ENCODE measurements around the gene RABGAP1. TPM values are rescaled to one million over a fixed set of nuclear protein-coding genes. Genes with fewer than 3 reads are reported as not detected.

The RABGAP1 gene
- polyA plus RNA-seq, 1 donor from 2014 or later, result 67.8 TPM

- Histone ChIP-seq H3K79me2 (replicated peaks; ENCODE audit: insufficient read depth, low read length) (peaks cover 95% of the 10 kb centered on the region), H3K27ac (ENCODE audit: low read length) (no peak overlapping the region), H3K9ac (ENCODE audit: low read length) (no peak overlapping the region), H3K4me3 (ENCODE audit: low read length) (no peak overlapping the region), H3K4me2 (ENCODE audit: low read length) (no peak overlapping the region), H4K20me1 (ENCODE audit: insufficient read depth) (no peaks in the 10 kb centered on the region), H2AFZ (ENCODE audit: low read depth, low read length) (no peak overlapping the region), H3K27me3 (ENCODE audit: insufficient read depth, low read depth, low read length) (no peaks in the 10 kb centered on the region), H3F3A (ENCODE audit: insufficient read depth, low read length, poor library complexity, severe bottlenecking) (no peaks in the 10 kb centered on the region), H3K9me2 (ENCODE audit: insufficient read depth, low read length) (no peaks in the 10 kb centered on the region), H3K36me3 (ENCODE audit: insufficient read depth, low read length) (no peaks in the 10 kb centered on the region), H3K9me3 (ENCODE audit: low read length) (no peaks in the 10 kb centered on the region)
- TF ChIP-seq EP300 (conservative IDR thresholded peaks at IDR 0.05; ENCODE audit: poor library complexity, severe bottlenecking), result no peak
- TF ChIP-seq EZH2 (IDR thresholded peaks at IDR 0.05; ENCODE audit: borderline replicate concordance, insufficient read depth, low read length, poor library complexity, severe bottlenecking), result no peak
- TF ChIP-seq, protein P1, sequence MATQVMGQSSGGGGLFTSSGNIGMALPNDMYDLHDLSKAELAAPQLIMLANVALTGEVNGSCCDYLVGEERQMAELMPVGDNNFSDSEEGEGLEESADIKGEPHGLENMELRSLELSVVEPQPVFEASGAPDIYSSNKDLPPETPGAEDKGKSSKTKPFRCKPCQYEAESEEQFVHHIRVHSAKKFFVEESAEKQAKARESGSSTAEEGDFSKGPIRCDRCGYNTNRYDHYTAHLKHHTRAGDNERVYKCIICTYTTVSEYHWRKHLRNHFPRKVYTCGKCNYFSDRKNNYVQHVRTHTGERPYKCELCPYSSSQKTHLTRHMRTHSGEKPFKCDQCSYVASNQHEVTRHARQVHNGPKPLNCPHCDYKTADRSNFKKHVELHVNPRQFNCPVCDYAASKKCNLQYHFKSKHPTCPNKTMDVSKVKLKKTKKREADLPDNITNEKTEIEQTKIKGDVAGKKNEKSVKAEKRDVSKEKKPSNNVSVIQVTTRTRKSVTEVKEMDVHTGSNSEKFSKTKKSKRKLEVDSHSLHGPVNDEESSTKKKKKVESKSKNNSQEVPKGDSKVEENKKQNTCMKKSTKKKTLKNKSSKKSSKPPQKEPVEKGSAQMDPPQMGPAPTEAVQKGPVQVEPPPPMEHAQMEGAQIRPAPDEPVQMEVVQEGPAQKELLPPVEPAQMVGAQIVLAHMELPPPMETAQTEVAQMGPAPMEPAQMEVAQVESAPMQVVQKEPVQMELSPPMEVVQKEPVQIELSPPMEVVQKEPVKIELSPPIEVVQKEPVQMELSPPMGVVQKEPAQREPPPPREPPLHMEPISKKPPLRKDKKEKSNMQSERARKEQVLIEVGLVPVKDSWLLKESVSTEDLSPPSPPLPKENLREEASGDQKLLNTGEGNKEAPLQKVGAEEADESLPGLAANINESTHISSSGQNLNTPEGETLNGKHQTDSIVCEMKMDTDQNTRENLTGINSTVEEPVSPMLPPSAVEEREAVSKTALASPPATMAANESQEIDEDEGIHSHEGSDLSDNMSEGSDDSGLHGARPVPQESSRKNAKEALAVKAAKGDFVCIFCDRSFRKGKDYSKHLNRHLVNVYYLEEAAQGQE (IDR thresholded peaks at IDR 0.05; ENCODE audit: borderline replicate concordance), result no peak
- TF ChIP-seq, protein P2, sequence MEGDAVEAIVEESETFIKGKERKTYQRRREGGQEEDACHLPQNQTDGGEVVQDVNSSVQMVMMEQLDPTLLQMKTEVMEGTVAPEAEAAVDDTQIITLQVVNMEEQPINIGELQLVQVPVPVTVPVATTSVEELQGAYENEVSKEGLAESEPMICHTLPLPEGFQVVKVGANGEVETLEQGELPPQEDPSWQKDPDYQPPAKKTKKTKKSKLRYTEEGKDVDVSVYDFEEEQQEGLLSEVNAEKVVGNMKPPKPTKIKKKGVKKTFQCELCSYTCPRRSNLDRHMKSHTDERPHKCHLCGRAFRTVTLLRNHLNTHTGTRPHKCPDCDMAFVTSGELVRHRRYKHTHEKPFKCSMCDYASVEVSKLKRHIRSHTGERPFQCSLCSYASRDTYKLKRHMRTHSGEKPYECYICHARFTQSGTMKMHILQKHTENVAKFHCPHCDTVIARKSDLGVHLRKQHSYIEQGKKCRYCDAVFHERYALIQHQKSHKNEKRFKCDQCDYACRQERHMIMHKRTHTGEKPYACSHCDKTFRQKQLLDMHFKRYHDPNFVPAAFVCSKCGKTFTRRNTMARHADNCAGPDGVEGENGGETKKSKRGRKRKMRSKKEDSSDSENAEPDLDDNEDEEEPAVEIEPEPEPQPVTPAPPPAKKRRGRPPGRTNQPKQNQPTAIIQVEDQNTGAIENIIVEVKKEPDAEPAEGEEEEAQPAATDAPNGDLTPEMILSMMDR (IDR thresholded peaks at IDR 0.05; ENCODE audit: poor library complexity, severe bottlenecking), result no peak
- TF ChIP-seq MXI1 (conservative IDR thresholded peaks at IDR 0.05; ENCODE audit: poor library complexity, severe bottlenecking), result no peak
- TF ChIP-seq SMC3 (conservative IDR thresholded peaks at IDR 0.05; ENCODE audit: poor library complexity), result no peak
- TF ChIP-seq TAF1 (IDR thresholded peaks at IDR 0.05; ENCODE audit: low read depth), result no peak
- TF ChIP-seq POLR2AphosphoS5 (IDR thresholded peaks at IDR 0.05), result no peak
- TF ChIP-seq RAD21 (conservative IDR thresholded peaks at IDR 0.05), result no peak
Observed at GRCh38 chr9:122946461-122947005, 5.7 kb downstream of the RABGAP1 start.

DNA sequence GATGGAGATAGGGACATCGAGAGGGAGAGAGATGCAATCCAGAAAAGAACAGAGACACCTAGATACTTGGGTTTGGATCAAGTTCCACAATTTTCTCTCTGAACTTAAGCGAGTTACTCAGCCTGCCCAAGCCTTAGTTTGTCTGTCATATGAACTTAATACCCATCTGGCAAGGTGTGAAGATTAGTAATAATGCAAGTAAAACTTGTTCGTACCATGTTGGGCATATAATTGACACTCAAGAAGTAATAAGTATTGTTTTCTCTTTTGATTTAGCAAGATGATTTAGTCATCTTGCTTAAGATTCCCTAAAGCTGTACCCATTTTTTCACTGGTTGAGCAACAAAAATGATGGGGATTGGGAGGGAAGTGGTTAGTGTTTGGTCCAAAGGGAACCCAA, 7.5 kb downstream of the RABGAP1 start:
- TF ChIP-seq, protein P2 (IDR thresholded peaks at IDR 0.05; ENCODE audit: poor library complexity, severe bottlenecking), result no peak
- no peak for TF ChIP-seq TAF1 (IDR thresholded peaks at IDR 0.05; ENCODE audit: low read depth)
- no peak for TF ChIP-seq SMC3 (conservative IDR thresholded peaks at IDR 0.05; ENCODE audit: poor library complexity)
- no peak for TF ChIP-seq EZH2 (IDR thresholded peaks at IDR 0.05; ENCODE audit: borderline replicate concordance, insufficient read depth, low read length, poor library complexity, severe bottlenecking)
- H3K27ac ChIP-seq (ENCODE audit: low read length), result no peak overlapping the region
- H3K9me3 ChIP-seq (ENCODE audit: low read length), result no peaks in the 10 kb centered on the region
- H4K20me1 ChIP-seq (ENCODE audit: insufficient read depth), result no peaks in the 10 kb centered on the region
- no peaks in the 10 kb centered on the region for H3K27me3 ChIP-seq (ENCODE audit: insufficient read depth, low read depth, low read length)
- no peaks in the 10 kb centered on the region for H3K36me3 ChIP-seq (ENCODE audit: insufficient read depth, low read length)
- no peak overlapping the region for H3K4me3 ChIP-seq (ENCODE audit: low read length)
- H3K9ac ChIP-seq (ENCODE audit: low read length), result no peak overlapping the region
- no peaks in the 10 kb centered on the region for H3F3A ChIP-seq (ENCODE audit: insufficient read depth, low read length, poor library complexity, severe bottlenecking)
- H3K4me2 ChIP-seq (ENCODE audit: low read length), result no peak overlapping the region
- no peaks in the 10 kb centered on the region for H3K9me2 ChIP-seq (ENCODE audit: insufficient read depth, low read length)
- peaks cover 92% of the 10 kb centered on the region for H3K79me2 ChIP-seq (replicated peaks; ENCODE audit: insufficient read depth, low read length)
- no peak overlapping the region for H2AFZ ChIP-seq (ENCODE audit: low read depth, low read length)

Data from neural cell (in vitro differentiated cells).